ENCODE data around the gene ZNF609.

The ZNF609 gene, protein sequence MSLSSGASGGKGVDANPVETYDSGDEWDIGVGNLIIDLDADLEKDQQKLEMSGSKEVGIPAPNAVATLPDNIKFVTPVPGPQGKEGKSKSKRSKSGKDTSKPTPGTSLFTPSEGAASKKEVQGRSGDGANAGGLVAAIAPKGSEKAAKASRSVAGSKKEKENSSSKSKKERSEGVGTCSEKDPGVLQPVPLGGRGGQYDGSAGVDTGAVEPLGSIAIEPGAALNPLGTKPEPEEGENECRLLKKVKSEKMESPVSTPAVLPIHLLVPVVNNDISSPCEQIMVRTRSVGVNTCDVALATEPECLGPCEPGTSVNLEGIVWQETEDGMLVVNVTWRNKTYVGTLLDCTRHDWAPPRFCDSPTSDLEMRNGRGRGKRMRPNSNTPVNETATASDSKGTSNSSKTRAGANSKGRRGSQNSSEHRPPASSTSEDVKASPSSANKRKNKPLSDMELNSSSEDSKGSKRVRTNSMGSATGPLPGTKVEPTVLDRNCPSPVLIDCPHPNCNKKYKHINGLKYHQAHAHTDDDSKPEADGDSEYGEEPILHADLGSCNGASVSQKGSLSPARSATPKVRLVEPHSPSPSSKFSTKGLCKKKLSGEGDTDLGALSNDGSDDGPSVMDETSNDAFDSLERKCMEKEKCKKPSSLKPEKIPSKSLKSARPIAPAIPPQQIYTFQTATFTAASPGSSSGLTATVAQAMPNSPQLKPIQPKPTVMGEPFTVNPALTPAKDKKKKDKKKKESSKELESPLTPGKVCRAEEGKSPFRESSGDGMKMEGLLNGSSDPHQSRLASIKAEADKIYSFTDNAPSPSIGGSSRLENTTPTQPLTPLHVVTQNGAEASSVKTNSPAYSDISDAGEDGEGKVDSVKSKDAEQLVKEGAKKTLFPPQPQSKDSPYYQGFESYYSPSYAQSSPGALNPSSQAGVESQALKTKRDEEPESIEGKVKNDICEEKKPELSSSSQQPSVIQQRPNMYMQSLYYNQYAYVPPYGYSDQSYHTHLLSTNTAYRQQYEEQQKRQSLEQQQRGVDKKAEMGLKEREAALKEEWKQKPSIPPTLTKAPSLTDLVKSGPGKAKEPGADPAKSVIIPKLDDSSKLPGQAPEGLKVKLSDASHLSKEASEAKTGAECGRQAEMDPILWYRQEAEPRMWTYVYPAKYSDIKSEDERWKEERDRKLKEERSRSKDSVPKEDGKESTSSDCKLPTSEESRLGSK (N-terminal part only)

DNA sequence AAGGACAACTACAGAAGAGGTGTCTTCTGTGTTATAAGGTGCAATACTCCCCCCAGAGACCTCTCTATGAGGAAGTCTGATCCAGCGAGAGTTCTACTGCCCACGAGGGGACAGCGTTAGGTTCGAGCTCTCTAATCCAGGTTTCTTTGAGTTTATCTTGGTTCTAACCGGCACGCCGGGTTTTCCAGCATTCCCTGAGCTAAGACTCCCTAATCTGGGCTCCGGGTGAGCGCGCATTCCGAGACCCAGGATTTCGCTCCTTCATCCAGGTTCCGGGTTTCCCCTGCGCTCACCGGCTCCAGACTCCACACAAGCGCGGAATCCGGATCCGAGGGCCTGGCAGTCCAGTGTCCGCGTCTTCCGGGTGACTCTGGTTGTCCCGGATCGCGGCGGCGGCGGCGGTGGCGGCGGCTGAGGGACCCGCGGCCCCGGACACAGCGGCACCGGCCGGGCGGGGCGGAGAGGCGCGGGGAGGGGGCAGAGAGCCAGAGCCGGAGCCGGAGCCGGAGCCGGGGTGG lies at the start of gene ZNF609:
Gene ZNF609 (plus strand): TSS at position 373 of the 518 bp plus-strand sequence. CDS start 38,842 bp downstream, outside the sequence.
- DNase-seq = peak; percentile 98

DNA sequence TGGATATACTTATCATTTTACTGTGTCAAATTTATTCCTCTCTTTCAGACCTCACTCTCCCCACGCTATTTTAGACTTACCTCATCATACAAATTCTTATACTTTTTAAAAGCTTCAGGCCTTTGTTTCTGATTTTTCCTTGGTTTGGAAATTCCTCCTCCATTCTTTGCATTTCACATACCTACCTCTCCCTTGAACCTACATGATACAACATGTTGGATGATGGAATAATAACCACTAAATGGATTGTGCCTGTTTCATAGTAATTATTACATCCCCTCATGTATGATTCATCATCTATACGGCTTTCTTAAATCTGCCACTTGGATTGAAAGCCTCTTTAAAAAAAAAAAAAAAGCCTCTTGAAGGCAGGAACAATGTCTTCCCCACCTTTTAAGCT lies 48.2 kb upstream of the ZNF609 start:
- no peak for DNase-seq

DNA sequence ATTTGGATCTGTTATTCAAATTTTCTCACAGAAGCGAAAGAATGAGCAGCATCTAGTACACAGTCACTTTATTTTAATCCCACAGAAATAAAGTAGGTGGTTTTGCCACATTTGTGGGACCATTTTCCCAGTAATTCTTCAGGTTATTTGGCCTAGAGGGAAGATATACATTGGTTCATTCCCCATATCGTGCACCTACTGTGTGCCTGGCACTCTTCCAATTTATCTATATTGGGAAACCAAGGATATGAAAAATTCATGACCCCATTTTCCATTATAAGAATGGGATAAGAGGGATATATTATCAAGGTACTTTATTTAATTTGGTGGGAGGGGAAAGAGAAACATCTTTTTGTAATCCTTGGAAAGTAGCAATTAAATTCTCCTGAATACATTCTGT lies 37.7 kb upstream of the ZNF609 start:
- no peak for DNase-seq

DNA sequence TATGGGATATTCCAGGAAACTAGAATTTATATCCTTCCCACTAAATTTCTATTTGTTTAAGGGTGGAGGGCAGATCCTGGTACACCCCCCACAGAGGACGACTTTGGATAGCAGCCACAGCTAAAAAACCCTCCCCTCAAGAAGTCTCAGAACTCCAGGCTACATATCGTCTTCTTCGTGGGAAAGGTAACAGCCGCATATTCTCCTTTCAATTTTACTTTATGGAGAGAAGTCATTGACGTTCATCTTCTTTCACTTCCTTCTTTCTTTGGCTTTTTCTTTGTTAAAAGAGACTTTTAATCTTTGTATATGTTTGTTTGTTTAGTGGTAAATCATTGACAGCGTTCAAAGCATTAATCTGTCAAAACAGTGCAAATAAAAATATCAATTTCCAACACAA lies 36.4 kb upstream of the ZNF609 start:
- no peak for DNase-seq

DNA sequence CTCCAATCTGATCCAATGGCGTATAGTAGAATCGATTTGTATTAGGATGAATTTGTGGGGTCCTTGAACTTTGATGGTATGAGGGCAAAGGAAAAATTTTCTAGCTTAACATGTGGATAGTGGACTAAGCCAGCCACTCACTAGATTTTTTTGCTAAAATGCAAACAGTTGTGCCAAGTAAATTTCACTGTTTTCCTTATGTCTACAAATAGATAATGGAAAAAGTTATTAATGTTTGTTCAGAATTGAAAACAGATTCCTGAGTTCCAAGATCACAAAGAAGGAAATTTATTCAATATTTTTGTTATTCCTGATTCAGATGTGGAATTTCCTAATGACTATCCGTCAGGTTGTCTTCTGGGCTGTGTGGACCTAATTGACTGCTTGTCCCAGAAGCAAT lies 35.2 kb upstream of the ZNF609 start:
- DNase-seq = no peak

DNA sequence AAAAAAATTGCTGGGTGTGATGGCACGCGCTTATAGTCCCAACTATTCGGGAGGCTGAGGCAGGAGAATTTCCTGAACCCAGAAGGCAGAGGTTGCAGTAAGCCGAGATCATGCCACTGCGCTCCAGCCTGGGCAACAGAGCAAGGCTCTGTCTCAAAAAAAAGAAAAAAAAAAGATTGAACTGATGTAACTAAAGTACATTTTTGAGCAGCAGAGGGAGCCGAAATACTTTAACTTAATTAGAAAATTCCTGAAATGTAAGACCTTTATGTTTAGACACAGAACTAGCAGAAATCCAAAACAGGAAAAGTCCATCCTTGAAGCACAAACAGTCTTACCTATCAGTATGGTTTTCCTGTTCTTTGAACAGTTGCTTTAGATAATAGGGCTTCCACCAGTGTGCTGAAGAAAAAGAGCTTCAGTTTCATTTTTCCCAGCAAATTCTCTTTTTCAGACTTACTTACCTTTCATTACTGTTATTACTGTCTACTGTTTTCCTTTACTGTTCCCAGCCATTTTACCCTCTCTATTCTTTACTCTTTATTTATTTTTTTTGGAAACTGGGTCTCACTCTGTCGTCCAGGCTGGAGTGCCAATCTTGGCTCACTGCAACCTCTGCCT lies 33.4 kb upstream of the ZNF609 start:
- DNase-seq = no peak

DNA sequence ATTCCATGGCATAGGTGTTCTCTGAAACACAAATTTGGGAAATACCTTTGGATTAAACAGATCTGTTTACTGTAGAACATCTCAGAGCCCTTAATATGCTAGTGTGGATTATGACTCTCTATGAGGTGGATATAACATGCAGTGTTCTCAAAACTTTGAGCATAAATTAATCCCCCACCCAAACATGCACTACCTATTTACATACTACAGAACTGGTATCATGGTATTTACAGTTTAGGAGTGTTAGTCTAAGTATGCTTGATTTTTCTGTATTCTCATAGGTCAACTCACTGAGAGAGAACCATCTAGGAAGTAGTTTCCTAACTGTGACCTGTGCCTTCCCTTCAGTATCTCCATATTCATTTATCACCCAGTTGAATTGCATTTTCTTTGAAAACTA lies 30.9 kb upstream of the ZNF609 start:
- no peak for DNase-seq

DNA sequence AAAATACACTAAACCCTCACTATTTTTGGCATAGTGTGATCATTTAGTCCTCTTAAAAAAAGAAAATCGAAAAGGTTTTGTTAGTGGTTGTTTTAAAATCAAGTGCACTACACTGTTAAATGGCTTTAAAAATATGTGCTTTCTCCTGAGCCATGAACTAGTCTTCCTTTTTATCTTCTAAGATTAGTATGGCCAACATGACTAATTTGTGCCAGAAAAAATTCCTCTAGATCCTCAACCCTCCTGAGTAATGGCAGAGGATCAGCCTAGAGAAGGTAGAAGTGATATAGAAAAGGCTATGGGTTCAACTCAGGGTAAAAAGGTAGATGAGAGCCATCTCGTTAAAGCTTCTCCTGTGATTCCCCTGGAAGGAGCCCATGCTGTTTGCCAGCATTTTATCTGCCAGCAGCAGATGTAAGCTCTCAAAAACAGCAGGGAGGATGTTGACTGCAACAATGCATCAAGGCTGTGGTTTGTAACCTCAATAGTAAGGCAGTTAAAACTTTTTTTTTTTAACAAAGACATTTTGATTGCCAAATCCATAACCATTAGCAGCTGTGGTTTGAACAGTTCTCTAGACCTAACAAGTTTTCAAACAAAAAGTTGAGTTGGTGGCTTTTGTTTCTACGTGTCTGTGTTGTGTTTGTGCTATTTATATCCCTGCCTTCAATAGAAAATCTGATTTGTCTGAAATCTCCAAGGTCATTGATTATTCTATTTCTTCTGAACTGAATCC lies 30.2 kb upstream of the ZNF609 start:
- no peak for DNase-seq

DNA sequence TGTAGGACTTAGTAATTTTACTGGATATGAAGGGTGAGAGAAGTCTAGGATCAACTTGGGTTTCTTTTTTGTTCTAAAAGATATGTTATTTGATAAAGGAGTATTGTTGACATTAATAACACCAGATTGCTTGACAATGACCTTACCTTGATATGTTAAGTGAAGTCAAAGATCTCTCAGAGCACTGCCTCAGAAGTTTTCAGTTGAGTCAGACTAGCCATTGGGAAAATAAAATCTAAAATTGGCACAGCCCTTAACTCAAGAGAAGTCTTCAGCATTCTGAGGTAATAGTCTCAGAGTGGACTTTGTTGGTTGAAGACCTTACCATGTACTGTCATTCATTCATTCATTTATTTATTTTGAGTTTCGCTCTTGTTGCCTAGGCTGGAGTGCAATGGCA lies 22.4 kb upstream of the ZNF609 start:
- no peak for DNase-seq

DNA sequence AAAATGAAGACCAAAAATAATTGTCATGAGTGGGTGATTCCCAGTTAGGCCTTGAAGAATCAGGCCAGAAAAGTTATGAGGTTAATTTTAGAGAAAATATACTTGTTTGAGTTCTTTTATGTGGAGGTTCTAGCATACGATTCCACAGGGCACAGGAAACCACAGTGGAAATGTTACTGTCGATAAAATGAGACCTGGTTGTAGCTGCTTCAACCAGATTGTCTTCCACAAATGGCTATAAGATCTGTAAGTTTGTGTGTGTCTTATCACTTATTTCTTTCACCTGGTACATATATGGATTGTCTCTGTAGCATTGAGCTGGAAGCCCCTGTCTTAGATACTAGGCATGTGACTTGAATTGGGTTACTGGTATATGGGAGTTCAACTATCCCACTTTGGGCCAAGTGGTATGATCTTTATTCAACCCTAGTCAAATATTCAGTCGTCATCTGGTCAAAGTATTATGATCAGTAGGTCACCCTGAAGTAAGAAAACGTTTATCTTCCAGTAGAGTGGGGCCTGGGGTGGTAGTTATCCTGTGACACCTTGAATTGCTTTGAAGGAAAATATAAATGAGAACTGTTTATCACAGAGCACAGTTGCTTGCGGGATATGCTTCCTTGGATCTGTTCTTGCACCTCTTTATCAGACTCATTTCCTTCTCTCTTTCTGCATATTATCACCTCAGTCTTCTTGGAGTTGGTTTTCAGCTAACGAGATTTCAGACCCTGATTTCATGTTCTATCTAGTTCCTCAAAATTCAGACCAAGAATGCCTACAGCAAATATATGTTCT lies 21.5 kb upstream of the ZNF609 start:
- no peak for DNase-seq

DNA sequence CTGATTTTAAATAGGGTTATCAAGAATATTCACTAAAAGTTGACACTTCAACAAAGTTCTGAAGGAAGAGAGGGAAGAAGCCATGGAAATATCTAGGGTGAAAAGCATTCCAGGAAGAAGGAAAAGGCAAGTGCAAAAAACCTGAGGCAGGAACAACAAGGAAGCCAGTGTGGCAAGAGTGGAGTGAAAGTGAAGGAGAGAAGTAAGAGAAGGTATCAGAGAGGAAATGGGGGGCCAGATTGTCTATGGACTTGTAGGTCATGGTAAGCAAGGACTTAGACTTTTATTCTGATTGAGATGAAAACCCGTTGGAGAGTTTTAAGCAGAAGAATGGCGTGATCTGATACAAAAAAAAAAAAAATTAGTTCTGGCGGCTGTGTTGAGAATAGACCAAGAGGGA lies 18.5 kb upstream of the ZNF609 start:
- DNase-seq = no peak

DNA sequence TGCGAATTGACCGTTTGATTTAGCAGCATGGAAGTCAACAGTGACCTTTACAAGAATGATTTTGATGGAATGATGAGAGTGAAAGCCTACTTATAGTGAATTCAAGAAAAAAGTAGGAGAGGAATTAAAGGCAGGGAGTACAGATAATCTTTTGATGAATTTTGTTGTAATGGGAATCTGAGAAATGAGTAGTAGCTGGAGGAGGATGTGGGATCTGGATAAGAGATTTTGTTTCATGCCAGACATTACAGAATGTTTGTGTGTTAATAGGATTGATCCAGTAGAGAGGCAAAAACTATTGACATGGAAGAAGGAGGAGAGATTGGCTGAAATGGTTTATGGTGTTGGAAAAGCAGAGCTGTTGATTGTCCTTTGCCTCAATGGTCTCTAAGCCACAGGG lies 17.4 kb upstream of the ZNF609 start:
- no peak for DNase-seq

DNA sequence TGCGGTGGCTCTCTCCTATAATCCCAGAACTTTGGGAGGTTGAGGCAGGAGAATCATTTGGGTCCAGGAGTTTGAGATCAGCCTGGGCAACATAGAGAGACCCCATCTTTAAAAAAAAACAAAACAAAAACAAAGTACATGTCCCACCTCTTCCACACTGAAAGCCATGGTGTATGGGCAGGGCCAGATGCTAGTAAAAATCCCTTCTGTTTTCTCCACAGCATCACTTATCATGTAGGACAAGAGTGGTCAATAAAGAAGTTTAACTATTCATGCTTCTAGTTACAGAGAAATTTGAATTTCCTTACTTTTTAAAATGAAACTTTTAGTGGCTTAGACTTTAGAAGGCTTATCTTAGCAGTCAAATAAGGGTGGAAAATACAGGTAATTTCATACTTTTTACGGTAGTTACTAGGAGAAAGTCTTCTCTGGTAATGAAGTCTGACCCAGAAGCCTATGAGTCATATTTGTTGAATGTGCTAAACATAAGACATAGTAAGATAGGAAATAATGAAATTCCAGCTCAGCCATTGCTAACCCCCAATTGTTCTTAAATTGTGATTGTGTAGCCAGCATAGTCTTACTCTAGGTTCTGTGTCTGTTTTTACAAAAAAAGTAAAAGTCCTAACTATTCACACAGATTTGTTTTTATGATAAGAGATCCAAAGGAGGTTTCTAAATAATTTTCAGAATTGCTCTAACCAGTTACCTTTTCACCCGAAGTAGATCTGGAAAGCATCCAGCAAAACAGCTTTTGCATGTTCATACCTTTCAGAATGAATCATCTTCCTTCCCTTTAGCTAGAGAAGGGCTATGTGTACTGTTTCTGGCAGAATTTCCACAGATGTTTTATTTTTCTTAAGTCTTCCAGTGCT lies 16.4 kb upstream of the ZNF609 start:
- DNase-seq = no peak

DNA sequence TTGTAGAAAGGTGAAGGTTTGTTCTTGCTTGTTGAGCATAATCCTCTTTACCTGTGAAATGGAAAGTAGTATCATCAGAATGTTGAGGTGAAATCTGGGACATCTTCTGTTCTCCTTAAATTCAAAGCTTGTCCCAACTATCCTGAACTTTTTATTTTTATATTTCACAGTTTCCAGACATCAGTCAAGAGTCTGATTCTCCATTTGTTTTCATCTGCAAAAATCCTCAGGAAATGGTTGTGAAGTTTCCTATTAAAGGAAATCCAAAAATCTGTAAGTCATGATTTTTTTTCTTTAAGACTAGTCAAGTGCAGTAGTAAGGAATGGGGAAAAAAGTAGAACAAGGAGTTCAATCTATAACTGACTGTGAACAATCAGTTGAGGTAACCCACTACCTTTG lies 15.5 kb upstream of the ZNF609 start:
- no peak for DNase-seq

DNA sequence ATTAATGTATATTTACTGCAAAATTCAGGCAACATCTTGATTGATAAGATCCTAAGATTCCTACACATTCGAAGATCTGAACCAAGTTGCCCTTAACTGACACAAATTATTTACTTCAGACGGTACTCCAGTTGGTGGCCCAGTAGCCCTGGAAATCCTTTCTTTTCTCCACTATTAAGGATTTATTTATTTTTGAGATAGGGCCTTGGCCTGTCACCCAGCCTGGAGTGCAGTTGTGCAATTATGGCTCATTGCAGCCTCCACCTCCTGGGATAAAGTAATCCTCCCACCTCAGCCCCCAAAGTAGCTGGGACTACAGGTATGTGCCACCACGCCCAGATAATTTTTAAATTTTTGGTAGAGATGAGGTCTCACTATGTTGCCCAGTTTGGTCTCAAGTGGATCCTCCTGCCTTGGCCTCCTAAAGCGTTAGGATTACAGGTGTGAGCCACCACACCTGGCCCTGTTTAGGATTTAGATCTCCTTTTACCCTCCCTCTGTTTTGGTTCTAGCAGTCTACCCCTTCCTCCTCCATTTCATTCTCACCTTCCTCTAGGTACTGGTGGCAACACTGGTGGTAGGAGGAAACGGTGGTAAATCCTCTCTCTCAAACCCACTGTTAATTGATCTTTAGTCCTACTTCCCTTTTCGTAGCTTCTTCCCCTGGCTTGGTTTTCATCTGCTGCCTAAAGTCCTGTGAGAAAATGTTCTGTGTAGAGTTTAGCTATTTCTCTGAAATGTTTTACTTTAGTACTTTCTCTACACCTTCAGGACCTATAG lies 12.7 kb upstream of the ZNF609 start:
- DNase-seq = no peak

DNA sequence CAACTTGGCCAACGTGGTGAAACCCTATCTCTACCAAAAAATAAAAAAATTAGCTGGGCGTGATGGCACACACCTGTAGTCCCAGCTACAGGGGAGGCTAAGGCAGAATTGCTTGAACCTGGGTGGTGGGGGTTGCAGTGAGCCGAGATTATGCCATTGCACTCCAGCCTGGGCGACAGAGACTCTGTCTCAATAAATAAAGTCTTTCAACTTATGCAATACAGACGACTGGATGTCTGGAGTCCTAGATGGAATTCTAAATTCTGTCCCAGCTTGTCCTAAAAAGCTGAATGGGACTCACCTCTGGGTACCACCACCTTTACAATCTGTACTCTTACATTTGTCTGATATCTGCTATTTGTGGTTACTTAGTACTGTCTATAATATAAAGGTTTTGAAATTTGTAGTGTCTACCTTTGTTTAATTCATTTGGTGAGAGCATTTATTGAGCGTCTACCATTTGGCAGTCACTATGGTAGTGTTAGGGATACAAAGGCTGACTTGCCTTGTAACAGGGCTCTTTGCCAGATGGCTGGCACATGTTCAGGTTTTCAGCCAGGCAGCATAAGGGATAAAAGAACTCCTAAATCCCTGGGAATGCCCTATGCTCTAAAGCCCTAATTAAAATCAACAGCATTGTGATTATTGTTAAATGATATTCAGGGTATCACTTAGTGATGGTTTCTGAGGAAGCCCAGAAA lies 7.2 kb upstream of the ZNF609 start:
- no peak for DNase-seq

DNA sequence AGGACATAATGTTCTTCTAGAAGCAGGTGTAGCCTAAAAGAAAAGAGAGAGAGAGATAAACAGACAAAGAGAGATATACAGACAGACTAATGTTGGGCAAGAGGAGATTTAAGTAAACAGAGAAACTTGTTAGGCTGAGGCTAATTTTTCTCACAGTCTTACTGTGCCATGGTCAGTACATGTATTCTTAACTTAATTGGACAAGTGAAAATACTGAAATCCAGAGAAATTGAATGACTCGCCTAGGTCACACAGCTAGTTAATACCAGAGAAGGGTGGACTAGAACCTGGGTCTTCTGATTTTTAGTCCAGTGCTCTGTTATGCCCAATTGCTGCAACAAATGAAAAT lies 6.7 kb upstream of the ZNF609 start:
- DNase-seq = no peak

DNA sequence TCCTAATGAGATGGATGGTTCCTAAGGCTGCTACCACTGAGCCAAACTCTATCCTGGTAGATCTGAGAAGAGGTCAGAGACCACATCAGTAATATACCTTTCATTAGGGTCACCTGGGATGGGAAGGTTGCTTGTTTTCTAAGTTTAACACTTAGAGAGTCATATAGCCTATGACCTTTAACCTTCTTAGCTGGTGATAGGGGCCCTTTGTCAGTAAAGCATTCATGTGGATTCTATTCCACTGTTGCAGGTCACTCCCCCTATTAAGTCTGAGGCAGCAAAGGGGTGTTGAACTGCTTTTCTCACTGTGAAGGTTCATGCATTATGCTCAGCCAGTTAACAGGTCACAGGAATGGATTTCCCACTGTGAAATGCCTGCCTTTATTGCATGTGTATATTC lies 6.1 kb upstream of the ZNF609 start:
- DNase-seq = no peak

DNA sequence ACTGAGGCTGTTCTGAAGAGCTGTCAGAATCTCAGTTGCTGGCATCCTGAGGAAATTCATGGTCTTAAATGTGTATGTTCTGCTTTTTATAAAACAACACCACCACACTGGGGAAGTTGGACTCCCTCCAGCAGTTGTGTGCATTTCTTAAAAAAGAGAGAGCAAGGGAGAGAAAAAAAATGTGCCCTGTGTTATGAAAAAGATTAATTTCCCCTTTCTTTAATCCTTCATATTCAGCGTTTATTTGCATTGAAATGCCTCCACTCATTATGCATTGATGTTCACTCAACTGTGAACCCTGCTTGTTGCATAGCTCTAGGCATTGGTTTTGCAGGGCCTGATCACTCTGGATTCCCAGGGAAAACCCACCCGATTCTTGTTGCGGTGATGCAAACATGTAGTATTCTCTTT lies 4.4 kb upstream of the ZNF609 start:
- DNase-seq = no peak
